DMS153 treated with DMSO at 0.1 percent for 48 hours (cell line): ENCODE results near the gene FZD4.
"Not testable (repeated sequence)": the region's sequence is repeated elsewhere in the genome, so short reads cannot be mapped to it uniquely, and the experiment has no call there.

Experiments
- DNase-seq: peaks from one replicate; lab custom pipeline; 2025; ENCODE audit not compliant: unreplicated experiment; lab: John Stamatoyannopoulos, UW

FZD4 gene

DNA sequence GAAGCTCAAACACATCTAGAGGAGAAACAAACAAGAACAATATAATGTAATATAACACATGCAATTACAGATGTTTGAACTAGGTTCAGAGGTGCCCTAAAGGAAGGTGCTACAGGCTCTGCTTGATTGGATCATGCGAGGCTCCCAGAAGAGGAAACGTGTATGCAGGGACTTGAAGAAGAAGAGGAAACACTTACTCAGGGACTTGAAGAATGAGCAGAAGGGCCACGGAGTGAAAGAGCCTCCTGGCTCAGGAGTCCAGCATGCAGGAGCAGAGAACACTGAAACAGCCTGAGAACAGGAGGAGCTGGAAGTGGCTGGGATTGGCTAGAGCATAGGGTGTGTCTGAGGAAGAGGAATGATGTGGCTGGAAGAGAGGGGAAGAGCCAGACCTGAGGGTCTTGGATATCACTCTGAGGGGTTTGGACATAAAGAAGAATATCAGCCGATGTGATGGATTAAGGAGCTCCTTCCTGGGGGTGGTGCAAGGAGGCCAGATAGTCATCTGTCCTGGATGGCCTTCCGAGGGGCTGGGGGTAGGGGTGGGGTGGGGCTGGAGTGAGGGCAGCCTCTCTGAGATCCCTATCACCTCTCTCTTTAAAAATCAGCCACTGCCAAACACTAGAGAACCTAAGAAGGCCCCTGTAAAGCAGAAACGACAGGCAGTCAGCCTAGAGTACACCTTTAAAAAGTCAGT, 16.8 kb downstream of the FZD4 start:
- no peak for DNase-seq

GRCh38 chr11:86937193-86937806, 17.9 kb downstream of the FZD4 start:
- DNase-seq, result not testable (repeated sequence)

GRCh38 chr11:86934926-86935579, 20.1 kb downstream of the FZD4 start:
- no peak for DNase-seq

DNA sequence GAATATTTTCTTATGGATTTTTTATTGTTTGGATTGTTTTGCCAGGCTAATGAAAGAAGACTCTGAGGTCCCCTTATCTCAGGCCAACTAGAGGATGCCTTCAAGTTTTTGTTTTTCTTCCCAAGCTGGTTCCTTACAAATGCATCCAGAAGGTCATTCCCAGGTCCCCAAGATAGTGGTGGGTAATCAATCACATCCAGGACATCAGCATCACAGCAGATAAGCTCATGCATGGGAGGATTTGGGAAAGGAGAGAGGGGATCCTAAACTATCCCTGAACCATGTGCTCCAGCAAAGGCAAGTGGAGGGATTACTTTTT, 20.7 kb downstream of the FZD4 start:
- no peak for DNase-seq

DNA sequence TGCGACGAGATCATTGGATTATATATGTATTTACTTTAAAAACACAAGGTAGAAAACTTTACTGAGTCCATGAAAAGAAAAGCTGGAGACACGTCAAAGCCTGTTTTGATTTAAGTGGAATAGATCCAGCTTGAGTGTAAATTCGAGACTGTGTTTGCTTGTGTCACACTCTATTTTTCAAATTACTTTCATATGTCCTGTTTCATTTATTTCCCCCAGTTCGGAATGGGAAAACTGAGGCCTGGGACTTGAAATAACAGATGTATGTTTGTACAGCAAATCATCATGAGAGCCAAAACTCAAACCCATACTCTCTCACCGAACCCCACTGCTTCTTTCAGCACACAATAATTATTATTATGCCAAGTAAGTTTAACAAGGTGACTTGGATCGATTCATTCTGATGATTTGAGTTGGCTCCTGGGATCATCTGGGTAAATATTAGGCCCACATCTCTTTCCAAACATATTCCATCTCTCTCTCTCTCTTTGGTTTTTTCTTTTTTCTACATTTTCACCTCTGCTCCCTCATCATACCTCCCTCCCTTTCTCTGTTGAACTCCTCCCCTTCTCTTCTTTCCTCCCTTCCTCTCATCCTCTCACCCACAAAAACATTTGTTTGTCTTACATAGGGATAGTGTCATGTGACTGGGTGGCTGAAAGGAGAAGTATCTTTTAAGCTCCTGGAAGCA, 21.2 kb downstream of the FZD4 start:
- DNase-seq, result no peak

- DNase-seq, result no peak
These were observed 22.0 kb downstream of the FZD4 start for GRCh38 chr11:86932924-86933875.

DNA sequence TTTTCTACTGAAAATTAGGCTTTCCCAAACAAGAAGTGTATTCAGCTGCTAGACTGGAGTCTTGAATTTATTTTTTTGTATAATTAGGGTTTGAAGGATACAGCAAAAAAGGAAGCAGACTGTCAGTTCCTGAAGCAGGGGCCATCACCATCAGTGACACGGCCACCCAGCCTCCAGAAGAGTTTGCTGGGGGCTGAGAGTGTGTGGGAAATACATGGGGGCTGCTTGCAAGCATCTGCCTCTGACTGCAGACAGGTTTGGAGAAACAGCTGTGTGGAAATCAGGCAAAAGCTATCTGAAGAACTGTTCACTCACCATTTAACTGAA, 23.0 kb downstream of the FZD4 start:
- no peak for DNase-seq

GRCh38 chr11:86931548-86932258, 23.5 kb downstream of the FZD4 start:
- no peak for DNase-seq

GRCh38 chr11:86930957-86931547, 24.1 kb downstream of the FZD4 start:
- no peak for DNase-seq

DNA sequence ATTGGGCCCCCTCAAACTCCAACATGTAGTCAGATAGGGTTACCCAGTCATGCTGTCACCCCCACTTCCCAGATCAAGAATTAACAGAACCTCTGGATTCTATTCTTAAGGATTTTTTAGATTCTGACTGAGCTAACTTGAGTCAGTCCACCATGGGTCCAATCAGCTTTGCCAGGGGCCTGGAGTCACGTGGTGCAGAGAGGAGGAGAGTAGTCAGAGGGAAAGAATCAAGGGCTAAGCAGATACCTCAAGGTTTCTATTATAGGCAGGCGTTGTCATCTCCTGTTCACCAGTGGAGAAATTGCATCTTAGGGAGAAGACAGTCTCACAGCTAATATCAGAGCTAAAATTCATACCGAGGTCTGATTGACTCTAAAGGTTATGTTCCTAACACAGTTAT, 28.2 kb downstream of the FZD4 start:
- no peak for DNase-seq

DNA sequence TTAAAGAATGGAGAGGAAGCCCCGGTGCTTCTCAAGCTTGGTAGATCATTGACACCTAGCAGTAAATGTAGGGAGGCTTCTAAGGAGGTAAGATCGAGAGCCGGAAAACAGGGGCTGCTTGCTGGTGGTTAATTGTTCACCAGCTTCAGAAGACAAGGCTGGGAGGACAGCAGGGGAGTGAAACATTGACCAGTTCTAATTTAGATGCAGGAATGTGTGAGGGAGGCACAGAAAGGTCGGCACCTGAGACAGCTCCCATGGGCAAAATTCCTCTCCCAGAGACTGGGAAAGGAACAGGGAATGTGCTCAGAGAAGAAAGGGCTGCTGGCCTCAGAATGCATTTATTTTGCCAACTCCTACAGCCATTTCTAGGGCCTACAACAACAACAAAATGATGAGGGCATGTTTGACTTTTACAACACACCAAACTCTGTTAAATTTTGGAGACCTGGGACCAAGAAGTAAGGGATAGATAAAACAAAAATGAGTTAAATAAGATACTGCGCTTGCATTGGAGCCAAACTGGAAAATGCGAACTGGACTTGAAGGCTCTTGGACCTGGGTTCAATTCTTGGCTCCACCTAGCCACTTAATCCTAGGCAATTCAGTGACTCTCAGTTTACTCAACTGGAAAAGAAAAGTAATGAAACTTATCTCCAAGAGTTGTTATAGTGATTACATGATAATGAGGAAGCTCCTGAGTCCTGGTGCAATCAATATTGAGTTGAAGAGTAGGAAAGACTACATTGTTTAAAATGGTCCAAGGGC, 31.0 kb downstream of the FZD4 start:
- no peak for DNase-seq

- no peak for DNase-seq
These were observed 33.0 kb downstream of the FZD4 start for GRCh38 chr11:86922225-86922624.

- DNase-seq, result no peak
These were observed 35.5 kb downstream of the FZD4 start for GRCh38 chr11:86919557-86920210.

- no peak for DNase-seq
These were observed 36.2 kb downstream of the FZD4 start for GRCh38 chr11:86918973-86919372.

DNA sequence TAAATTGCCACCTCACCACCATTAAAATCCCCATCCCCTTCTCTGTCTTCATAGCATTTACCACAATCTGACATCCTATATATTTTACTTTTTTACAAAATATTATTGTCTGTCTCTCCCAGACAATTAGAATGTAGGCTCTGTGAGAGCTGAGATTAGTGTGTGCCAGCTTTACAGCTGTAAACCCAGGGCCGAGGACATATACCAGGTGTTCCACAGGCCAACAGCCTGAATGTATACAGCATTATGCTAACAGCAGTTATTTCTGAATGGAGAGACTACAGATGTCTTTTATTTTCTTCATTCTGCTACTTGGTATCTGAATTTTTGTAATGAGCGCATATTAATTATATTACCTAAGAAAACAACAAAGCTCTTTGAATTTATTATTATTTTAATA, 36.7 kb downstream of the FZD4 start:
- DNase-seq, result no peak

DNA sequence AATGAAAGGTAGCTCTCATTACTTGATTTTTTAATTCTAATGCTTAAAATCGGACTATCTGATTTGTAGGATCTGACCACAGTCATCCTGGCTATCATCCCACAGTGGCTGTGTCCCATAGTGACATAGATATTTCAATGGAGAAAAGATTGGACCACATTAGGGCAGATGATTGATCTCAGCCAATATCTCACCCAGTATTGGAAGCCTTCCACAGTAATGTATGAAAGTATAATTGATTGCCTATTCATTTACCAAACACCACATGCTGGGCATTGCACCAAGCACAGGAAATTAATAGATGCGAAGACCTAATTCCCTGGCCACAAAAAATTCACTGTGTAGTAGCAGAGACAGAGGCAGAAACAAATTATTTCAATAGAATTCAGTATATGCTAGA, 37.6 kb downstream of the FZD4 start:
- no peak for DNase-seq

- no peak for DNase-seq
These were observed 38.9 kb downstream of the FZD4 start for GRCh38 chr11:86916330-86916729.

- not testable (repeated sequence) for DNase-seq
These were observed 39.3 kb downstream of the FZD4 start for GRCh38 chr11:86915850-86916249.
